OCI-LY1 (cell line): ENCODE results near the gene ECEL1.

Experiments used
- CTCF ChIP-seq: fragments of 200-600 bp; sonication (generic), shearing (Covaris generic); IDR thresholded peaks from 2 replicates; pipeline ENCODE4 v1.5.1; 2017; ENCODE audit warnings: mild to moderate bottlenecking, antibody characterized with exemption, low read length, moderate library complexity, mixed read lengths
- EZH2 ChIP-seq: fragments of 200-600 bp; sonication (generic), shearing (Covaris generic); IDR thresholded peaks from 2 replicates; pipeline ENCODE4 v1.8.0; 2017; ENCODE audit warnings: borderline replicate concordance, mixed run types, mild to moderate bottlenecking, antibody characterized with exemption, low read length, moderate library complexity, mixed read lengths

GRCh38 chr2:232490221-232491138 lies 2.8 kb upstream of the ECEL1 start:
- TF ChIP-seq EZH2 (no peak), CTCF (no peak)
